H9 (cell line): ENCODE results near the gene EFCAB6. TPM values are rescaled to one million over a fixed set of nuclear protein-coding genes. Genes with fewer than 3 reads are reported as not detected.

Experiments
- DNase-seq: peaks from one replicate; pipeline ENCODE4 v3.0.0-alpha.2; 2017
- H2AFZ ChIP-seq: one replicate; pipeline ENCODE4 v1.6.1; 2013; ENCODE audit warnings: mild to moderate bottlenecking, low read length, control low read depth, moderate library complexity
- H2AK5ac ChIP-seq: 2 replicates; pipeline ENCODE4 v1.6.1; 2013; ENCODE audit warnings: low read length, control low read depth, mixed read lengths; ENCODE audit not compliant: insufficient read length
- H2BK120ac ChIP-seq: one replicate; pipeline ENCODE4 v1.6.1; 2013; ENCODE audit warnings: low read depth, mild to moderate bottlenecking, low read length, control low read depth, inconsistent platforms; ENCODE audit not compliant: poor library complexity, severe bottlenecking
- H2BK12ac ChIP-seq: 2 replicates; pipeline ENCODE4 v1.6.1; 2013; ENCODE audit warnings: low read length, control low read depth, mixed read lengths, low read depth; ENCODE audit not compliant: insufficient read length
- H2BK15ac ChIP-seq: 2 replicates; pipeline ENCODE4 v1.6.1; 2013; ENCODE audit warnings: low read depth, low read length, control low read depth
- H2BK20ac ChIP-seq: one replicate; pipeline ENCODE4 v1.6.1; 2013; ENCODE audit warnings: low read depth, mild to moderate bottlenecking, low read length, control low read depth, inconsistent platforms; ENCODE audit not compliant: poor library complexity, severe bottlenecking
- H2BK5ac ChIP-seq: 2 replicates; pipeline ENCODE4 v1.6.1; 2013; ENCODE audit warnings: low read length, control low read depth, mixed read lengths; ENCODE audit not compliant: insufficient read length
- H3K14ac ChIP-seq: 2 replicates; pipeline ENCODE4 v1.6.1; 2013; ENCODE audit warnings: low read length, control low read depth; ENCODE audit not compliant: insufficient read depth
- H3K18ac ChIP-seq: 2 replicates; pipeline ENCODE4 v1.6.1; 2013; ENCODE audit warnings: low read depth, mild to moderate bottlenecking, mixed read lengths, low read length, control low read depth; ENCODE audit not compliant: insufficient read length
- H3K23ac ChIP-seq: 2 replicates; pipeline ENCODE4 v1.6.1; 2013; ENCODE audit warnings: low read length, control low read depth, mixed read lengths, low read depth; ENCODE audit not compliant: insufficient read length
- H3K23me2 ChIP-seq: 2 replicates; pipeline ENCODE4 v1.6.1; 2013; ENCODE audit warnings: low read depth, mild to moderate bottlenecking, mixed read lengths, low read length, control low read depth; ENCODE audit not compliant: insufficient read length, poor library complexity, severe bottlenecking
- H3K27ac ChIP-seq: 2 replicates; pipeline ENCODE4 v1.5.1; 2013; ENCODE audit warnings: low read length, control low read depth, mixed read lengths, low read depth; ENCODE audit not compliant: insufficient read length
- H3K27me3 ChIP-seq: 2 replicates; pipeline ENCODE4 v1.6.1; 2013; ENCODE audit warnings: low read length, control low read depth, inconsistent platforms; ENCODE audit not compliant: insufficient read depth
- H3K4ac ChIP-seq: 2 replicates; pipeline ENCODE4 v1.6.1; 2013; ENCODE audit warnings: low read depth, mild to moderate bottlenecking, control low read depth, inconsistent platforms, low read length, moderate library complexity
- H3K4me1 ChIP-seq: 2 replicates; pipeline ENCODE4 v1.6.1; 2013; ENCODE audit warnings: low read length, control low read depth, inconsistent platforms; ENCODE audit not compliant: insufficient read depth
- H3K4me2 ChIP-seq: 2 replicates; pipeline ENCODE4 v1.6.1; 2013; ENCODE audit warnings: low read length, control low read depth, mixed read lengths; ENCODE audit not compliant: insufficient read length, insufficient read depth
- H3K56ac ChIP-seq: 2 replicates; pipeline ENCODE4 v1.6.1; 2013; ENCODE audit warnings: low read depth, mild to moderate bottlenecking, mixed read lengths, low read length, control low read depth; ENCODE audit not compliant: insufficient read length
- H3K79me1 ChIP-seq: 2 replicates; pipeline ENCODE4 v1.6.1; 2013; ENCODE audit warnings: low read depth, mild to moderate bottlenecking, moderate library complexity, low read length, control low read depth, inconsistent platforms; ENCODE audit not compliant: insufficient read depth, poor library complexity, severe bottlenecking
- H3K79me2 ChIP-seq: 2 replicates; pipeline ENCODE4 v1.6.1; 2013; ENCODE audit warnings: low read length, control low read depth, inconsistent platforms; ENCODE audit not compliant: insufficient read depth
- H3K9ac ChIP-seq: 2 replicates; pipeline ENCODE4 v1.6.1; 2013; ENCODE audit warnings: low read length, control low read depth, mixed read lengths; ENCODE audit not compliant: insufficient read length; ENCODE audit errors: extremely low read depth
- H3K9me3 ChIP-seq: one replicate; pipeline ENCODE4 v1.6.1; 2013; ENCODE audit warnings: low read depth, low read length, inconsistent platforms; ENCODE audit not compliant: control insufficient read depth
- H3T11ph ChIP-seq: one replicate; pipeline ENCODE4 v1.6.1; 2013; ENCODE audit warnings: mild to moderate bottlenecking, low read length, control low read depth, inconsistent platforms
- H4K20me1 ChIP-seq: one replicate; pipeline ENCODE4 v1.6.1; 2013; ENCODE audit not compliant: control insufficient read depth, insufficient read length, insufficient read depth
- H4K5ac ChIP-seq: 2 replicates; pipeline ENCODE4 v1.6.1; 2013; ENCODE audit warnings: low read depth, mild to moderate bottlenecking, mixed read lengths, low read length, control low read depth; ENCODE audit not compliant: insufficient read length
- H4K8ac ChIP-seq: replicated peaks from 2 replicates; pipeline ENCODE4 v1.6.1; 2013; ENCODE audit warnings: low read length, control low read depth, mixed read lengths, low read depth; ENCODE audit not compliant: insufficient read length
- H4K91ac ChIP-seq: 2 replicates; pipeline ENCODE4 v1.6.1; 2013; ENCODE audit warnings: low read depth, mild to moderate bottlenecking, moderate library complexity, mixed read lengths, low read length, control low read depth; ENCODE audit not compliant: insufficient read length
- H3K27ac Mint-ChIP-seq, 3 experiments: 2 replicates in 2 of 3; 3 replicates in 1 of 3; pipeline ENCODE4 v1.8.0; 2020 to 2021; ENCODE audit warnings: mixed read lengths in 3 of 3, mild to moderate bottlenecking in 1 of 3, moderate library complexity in 1 of 3
- H3K27me3 Mint-ChIP-seq: 2 replicates; pipeline ENCODE4 v1.8.0; 2021; ENCODE audit warnings: low read depth, mild to moderate bottlenecking, moderate library complexity, mixed read lengths
- H3K36me3 Mint-ChIP-seq, 3 experiments: 2 replicates in 2 of 3; 3 replicates in 1 of 3; pipeline ENCODE4 v1.8.0; 2020 to 2021; ENCODE audit warnings: low read depth in 3 of 3, mixed read lengths in 3 of 3; ENCODE audit not compliant: insufficient read depth in 1 of 3
- H3K4me1 Mint-ChIP-seq, 2 experiments: 2 replicates each; pipeline ENCODE4 v1.8.0; 2020; ENCODE audit warnings: mixed read lengths in 2 of 2
- H3K4me3 Mint-ChIP-seq, 2 experiments: 2 replicates in 1 of 2; 3 replicates in 1 of 2; pipeline ENCODE4 v1.8.0; 2020 to 2021; ENCODE audit warnings: mild to moderate bottlenecking in 2 of 2, mixed read lengths in 2 of 2, moderate library complexity in 1 of 2
- H3K9me3 Mint-ChIP-seq, 2 experiments: 2 replicates in 1 of 2; 3 replicates in 1 of 2; pipeline ENCODE4 v1.8.0; 2020; ENCODE audit warnings: mild to moderate bottlenecking in 2 of 2, mixed read lengths in 2 of 2, moderate library complexity in 1 of 2
- CTCF ChIP-seq: fragments of 200-600 bp; sonication (generic); conservative IDR thresholded peaks from 3 replicates; pipeline ENCODE4 v1.8.0; 2021; ENCODE audit warnings: antibody characterized with exemption, mild to moderate bottlenecking
- WGBS: extraction: QIAGEN DNeasy Blood & Tissue Kit; methylation state at CpG from one replicate; pipeline ENCODE4 v1.1.7; 2013; ENCODE audit warnings: missing lambda C conversion rate, low lambda C conversion rate, mixed read lengths; ENCODE audit not compliant: insufficient read length; ENCODE audit errors: extremely low coverage; 5-methylcytosine and 5-hydroxymethylcytosine counted together
- total RNA-seq: library from RNA; stranded (reverse); gene quantifications from 2 replicates; pipeline ENCODE4 v1.2.1, GENCODE V29; 2021

EFCAB6 gene
- total RNA-seq, 1 experiment from 2014 or later = 0.31 TPM

GRCh38 chr22:43564859-43565258 is 247.2 kb downstream of the EFCAB6 start:
- H3K4me1 ChIP-seq = no peaks in the 10 kb centered on the region
- no peaks in the 10 kb centered on the region for H3K27me3 ChIP-seq
- no peaks in the 10 kb centered on the region for H3K9me3 ChIP-seq
- H2BK15ac ChIP-seq = no peak overlapping the region
- H2BK12ac ChIP-seq = no peak overlapping the region
- H3K27ac ChIP-seq = no peak overlapping the region
- no peak overlapping the region for H3K18ac ChIP-seq
- H4K91ac ChIP-seq = no peak overlapping the region
- H3K14ac ChIP-seq = no peak overlapping the region
- no peak overlapping the region for H2BK20ac ChIP-seq
- no peak overlapping the region for H3K56ac ChIP-seq
- no peak overlapping the region for H3K4ac ChIP-seq
- no peak overlapping the region for H3K23ac ChIP-seq
- no peak overlapping the region for H3K9ac ChIP-seq
- H3K79me2 ChIP-seq = no peaks in the 10 kb centered on the region
- H3K23me2 ChIP-seq = no peaks in the 10 kb centered on the region
- H3T11ph ChIP-seq = no peak overlapping the region
- no peak overlapping the region for H4K8ac ChIP-seq
- H3K4me2 ChIP-seq = no peak overlapping the region
- no peak overlapping the region for H4K5ac ChIP-seq
- H3K9me3 Mint-ChIP-seq = no peaks in the 10 kb centered on the region; a peak in 1 of 5 replicates
- H3K79me1 ChIP-seq = no peaks in the 10 kb centered on the region
- H2AFZ ChIP-seq = no peak overlapping the region
- H4K20me1 ChIP-seq = no peaks in the 10 kb centered on the region
- no peaks in the 10 kb centered on the region for H3K36me3 Mint-ChIP-seq
- no peak overlapping the region for H2AK5ac ChIP-seq
- no peak overlapping the region for H2BK5ac ChIP-seq
- no peak overlapping the region for H3K27ac Mint-ChIP-seq
- DNase-seq = no peak
- H3K4me3 Mint-ChIP-seq = no peak overlapping the region
- no peak for TF ChIP-seq CTCF
- H2BK120ac ChIP-seq = no peak overlapping the region
- WGBS = no CpG with 5 or more reads among the region's 6 CpGs
- H3K4me1 Mint-ChIP-seq = peaks cover 5 to 7% of the 10 kb centered on the region in 2 experiments; a peak in 3 of 4 replicates
- H3K27me3 Mint-ChIP-seq = no peaks in the 10 kb centered on the region; the same call in 1 of the 2 replicates
